ENCODE results near the gene SERPINE2.
"Not testable (repeated sequence)": the region's sequence is repeated elsewhere in the genome, so short reads cannot be mapped to it uniquely, and the experiment has no call there.

The SERPINE2 gene

DNA sequence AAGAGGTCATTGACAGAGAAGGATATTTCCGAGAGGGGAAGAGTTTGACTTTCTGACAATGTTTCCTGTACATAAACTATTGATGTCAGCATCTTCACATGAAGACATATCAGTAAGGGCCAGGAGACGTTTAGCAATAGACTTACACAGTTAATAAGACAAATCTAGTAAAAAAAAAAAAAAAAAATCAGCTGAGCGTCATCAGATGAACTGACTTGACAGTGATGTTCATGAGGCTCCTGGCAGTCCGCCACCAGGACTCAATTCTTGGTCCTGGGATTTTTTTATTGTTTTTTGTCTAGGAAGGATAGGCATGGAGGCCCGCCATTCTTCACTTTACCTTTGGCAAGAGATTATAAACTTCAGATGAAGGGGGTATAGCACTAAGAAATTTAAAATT, 67.4 kb downstream of the SERPINE2 start:
- DNase-seq, result no peak

DNA sequence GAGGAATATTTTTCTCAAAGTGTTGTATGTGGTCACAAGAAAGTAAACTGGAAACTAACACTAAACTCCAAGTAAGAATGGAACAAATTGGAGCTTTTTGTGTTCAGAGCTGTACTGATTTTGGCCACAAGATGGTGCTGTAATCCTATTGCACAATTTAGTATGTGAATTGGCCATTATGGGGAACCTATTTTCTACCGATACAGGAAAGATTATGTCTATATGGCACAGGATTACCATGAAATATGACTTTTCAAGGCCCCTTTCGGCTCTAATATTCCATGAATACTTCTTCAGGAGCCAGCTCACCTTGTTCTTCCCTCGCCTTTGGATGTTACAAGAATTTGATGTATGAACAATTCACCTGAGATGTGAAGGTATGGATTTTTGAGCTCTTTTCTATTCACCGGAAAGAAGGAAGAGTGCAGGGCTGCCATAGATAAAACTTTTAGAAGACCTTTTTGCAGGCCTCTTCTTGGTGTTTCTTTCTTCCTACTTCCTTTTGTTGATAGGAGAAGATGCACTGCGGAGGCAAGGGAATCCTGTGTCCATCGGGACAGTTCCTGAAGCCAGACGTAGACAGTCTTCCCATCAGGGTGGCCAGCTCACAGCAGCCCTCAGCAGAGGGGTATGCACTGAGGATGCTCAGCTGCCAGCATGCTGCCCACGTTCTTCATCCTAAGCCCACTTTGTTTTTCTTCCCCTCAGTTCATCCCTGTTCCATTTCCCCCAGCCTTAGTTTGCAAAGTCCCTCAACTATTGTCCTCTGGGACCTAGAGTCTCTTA, 68.5 kb downstream of the SERPINE2 start:
- peak; percentile 60 to 62 for DNase-seq

DNA sequence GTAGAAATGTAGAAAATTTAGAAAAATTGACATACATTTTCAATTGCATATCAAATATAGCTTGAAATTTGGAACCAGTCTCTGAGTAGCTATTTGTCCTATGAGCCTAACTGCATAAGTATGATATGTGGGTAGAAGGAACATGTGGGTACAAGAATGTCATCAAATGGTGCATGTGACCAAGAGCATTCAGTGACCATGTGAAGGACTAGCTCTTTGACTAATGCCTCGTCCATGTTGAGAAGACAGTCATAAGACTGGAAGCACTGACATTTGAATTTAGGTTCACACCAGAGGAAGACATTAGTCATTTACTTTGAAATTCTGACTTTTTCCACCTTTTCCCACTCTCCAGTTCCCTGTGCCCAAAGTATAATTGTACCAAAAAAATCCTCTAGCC, 69.2 kb downstream of the SERPINE2 start:
- no peak for DNase-seq

- DNase-seq, result no peak
Observed at GRCh38 chr2:223969315-223969714, 69.8 kb downstream of the SERPINE2 start.

DNA sequence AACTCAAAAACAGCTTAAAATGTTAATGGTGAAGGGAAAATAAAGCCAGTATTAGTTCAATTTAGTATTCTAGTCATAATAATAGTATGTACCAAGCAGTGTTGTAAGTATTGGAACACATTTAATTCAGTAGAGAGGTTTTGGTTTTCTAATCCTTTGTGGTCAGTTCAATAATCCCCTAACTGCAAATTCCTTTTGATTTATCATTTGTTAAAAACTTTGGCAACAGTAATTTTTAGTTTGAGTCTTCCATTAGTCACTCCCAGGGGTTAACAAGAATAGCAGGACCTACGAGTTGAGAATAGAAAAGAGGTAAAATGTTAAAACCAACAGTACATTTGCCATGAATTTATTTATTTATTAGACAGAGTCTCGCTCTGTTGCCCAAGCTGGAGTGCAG, 71.1 kb downstream of the SERPINE2 start:
- no peak for DNase-seq

DNA sequence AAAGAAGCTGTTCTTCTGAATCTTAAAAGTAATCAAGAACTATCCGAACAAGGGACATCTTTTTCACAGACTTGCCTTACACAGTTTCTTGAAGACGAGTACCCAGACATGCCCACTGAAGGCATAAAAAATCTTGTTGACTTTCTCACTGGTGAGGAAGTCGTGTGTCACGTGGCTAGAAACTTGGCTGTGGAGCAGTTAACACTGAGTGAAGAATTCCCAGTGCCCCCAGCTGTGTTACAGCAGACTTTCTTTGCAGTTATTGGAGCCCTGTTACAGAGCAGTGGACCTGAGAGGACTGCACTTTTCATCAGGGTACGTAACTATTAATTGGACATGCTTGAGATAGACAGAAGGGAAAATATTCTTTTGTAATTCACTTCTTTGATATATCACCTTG, 79.4 kb downstream of the SERPINE2 start:
- DNase-seq, result no peak

DNA sequence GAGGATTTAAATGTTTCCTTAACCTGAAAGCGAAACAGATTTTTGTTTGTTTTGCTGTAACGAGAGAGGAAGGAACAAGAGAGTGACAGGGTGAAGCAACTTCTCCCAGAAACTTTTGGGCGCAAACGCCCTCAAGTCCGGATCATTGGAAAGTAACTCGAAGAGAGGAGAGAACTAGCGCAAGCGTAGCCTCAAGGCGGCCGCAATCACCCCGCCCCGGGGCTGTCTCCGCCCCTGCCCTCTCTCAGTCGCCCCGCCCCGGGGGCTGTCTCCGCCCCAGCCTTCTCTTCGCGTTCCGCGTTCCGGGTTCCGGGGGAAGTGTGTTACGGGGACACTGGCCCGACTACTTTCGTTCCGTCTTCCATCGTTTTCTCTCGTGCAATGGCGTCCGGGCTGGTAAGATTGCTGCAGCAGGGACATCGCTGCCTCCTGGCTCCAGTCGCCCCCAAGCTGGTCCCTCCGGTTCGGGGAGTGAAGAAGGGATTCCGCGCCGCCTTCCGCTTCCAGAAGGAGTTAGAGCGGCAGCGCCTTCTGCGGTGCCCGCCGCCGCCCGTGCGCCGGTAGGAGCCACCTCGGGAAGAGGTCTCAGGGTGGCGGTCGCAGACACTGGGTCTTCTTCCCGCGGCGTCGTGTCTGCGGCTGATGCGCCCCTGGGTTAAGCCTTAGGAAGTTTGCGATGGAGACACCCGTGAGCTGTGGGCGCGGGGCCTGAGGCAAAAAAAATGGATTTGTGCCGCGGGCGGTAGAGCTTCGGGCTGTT, 81.8 kb downstream of the SERPINE2 start, which contains the start of gene MRPL44:
MRPL44 (plus strand) TSS at position 372 of the 760 bp plus-strand sequence; CDS start at position 382, 10 bp downstream.
- DNase-seq, result peak; percentile 94 to 97

DNA sequence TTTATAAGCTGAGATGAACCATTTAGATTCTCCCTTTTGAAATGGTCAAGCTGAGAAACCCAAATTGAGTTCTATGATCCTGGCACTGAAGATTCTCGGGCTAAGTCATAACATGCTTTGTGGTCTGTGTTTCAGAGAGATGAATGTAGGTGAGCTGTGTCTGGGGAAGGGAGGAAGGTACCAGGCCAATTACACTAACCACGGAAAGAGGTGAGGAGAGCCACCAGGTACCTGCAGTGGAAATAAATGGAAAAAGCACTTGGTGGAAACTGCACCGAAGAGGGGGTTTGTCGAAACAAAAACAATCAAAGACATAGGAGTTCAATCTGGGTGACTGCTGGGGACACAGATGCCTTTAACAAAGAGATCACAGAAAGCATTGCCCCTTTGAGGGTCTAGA, 82.8 kb downstream of the SERPINE2 start:
- no peak for DNase-seq

DNA sequence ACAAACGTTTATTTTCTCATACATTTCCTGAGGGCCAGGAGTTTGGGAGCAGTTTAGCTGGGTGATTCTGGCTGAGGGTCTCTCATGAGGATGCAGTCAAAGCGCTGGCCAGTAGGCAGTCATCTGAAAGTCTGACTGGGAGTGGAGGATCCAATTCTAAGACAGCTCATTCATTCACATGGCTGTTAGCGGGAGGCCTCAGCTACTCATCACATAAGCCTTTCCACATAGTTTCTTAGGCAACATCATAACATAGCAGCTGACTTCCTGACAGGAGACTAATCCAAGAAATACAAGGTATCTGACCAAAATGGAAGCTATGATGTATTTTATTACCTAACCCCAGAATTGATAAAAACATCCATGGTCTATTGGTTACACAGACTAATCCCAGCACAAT, 84.7 kb downstream of the SERPINE2 start:
- peak in 1 of 2 experiments; percentile 24 for DNase-seq

- DNase-seq, result no peak
Observed at GRCh38 chr2:223952280-223952968, 86.7 kb downstream of the SERPINE2 start.

GRCh38 chr2:223950448-223951347, 88.4 kb downstream of the SERPINE2 start:
- no peak for DNase-seq

- DNase-seq, result no peak
Observed at GRCh38 chr2:223949241-223949840, 89.7 kb downstream of the SERPINE2 start.

GRCh38 chr2:223947711-223948205, 91.3 kb downstream of the SERPINE2 start:
- no peak for DNase-seq

GRCh38 chr2:223945755-223946154, 93.3 kb downstream of the SERPINE2 start:
- no peak for DNase-seq

- DNase-seq, result peak; percentile 61 to 84
Observed at GRCh38 chr2:223944703-223945531, 94.2 kb downstream of the SERPINE2 start, which contains the start of gene WDFY1. Gene WDFY1, minus strand, starts transcription at chr2:223945335. Its CDS starts 51 bp downstream, at chr2:223945284.

- DNase-seq, result peak in 1 of 2 experiments; percentile 21
Observed at GRCh38 chr2:223944166-223944702, 94.9 kb downstream of the SERPINE2 start.

- no peak for DNase-seq
Observed at GRCh38 chr2:223943561-223944008, 95.5 kb downstream of the SERPINE2 start.

DNA sequence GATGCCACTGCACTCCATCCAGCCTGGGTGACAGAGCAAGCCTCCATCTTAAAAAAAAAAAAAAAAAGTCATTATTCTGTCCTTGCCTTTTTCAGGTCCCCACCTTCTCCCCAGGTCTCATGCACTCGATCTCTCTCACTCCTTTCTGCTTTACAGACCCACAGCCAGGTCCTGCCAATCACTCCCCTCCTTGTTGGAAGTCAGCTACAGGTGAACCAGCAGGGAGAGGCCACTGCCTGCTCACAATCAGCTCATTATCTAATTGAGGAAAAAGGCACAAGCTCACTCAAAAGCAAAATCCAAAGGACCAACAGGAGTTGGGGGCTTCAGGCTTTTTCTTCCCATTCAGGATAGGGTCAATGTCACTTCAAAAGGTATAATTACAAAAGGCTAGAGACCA, 96.0 kb downstream of the SERPINE2 start:
- no peak for DNase-seq

DNA sequence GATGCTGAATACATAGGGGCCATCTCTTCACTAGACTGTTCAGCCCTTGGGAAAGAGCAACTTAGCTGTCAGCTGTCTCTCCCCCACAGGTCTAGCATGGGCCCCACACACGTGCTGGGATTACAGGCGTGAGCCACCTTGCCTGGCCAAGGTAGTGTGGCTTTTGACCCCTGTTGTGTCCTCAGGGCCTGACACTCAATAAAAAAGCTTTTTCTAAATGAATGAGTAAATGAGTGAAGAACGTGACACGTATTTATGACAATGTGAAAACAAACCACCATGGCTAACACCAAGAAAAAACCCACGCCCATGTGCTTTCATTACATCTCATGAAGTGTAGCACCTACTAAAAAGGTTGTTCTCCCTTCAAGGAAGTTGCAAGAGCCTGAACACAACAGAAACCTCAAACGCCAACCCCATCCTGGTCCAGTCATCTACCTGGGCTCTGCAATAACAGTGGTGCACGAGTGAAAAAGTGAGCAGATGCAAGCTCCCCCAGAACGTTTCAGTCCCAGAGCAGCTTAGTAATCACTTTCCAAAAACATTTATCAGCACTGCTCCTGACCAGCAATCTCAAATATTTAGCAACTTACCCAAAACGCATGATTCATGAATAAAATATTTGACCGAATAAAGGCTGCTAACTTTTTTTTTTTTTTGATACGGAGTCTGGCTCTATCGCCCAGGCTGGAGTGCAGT, 97.4 kb downstream of the SERPINE2 start:
- DNase-seq, result no peak

- DNase-seq, result not testable (repeated sequence)
Observed at GRCh38 chr2:223939438-223939837, 99.6 kb downstream of the SERPINE2 start.

All from AML-193 (cell line).